H9 (cell line): ENCODE results near the gene CRYGD. TPM values are rescaled to one million over a fixed set of nuclear protein-coding genes. Genes with fewer than 3 reads are reported as not detected.

Experiments
- DNase-seq: peaks from one replicate; pipeline ENCODE4 v3.0.0-alpha.2; 2017
- H2AFZ ChIP-seq: one replicate; pipeline ENCODE4 v1.6.1; 2013; ENCODE audit warnings: mild to moderate bottlenecking, low read length, control low read depth, moderate library complexity
- H2AK5ac ChIP-seq: 2 replicates; pipeline ENCODE4 v1.6.1; 2013; ENCODE audit warnings: low read length, control low read depth, mixed read lengths; ENCODE audit not compliant: insufficient read length
- H2BK120ac ChIP-seq: one replicate; pipeline ENCODE4 v1.6.1; 2013; ENCODE audit warnings: low read depth, mild to moderate bottlenecking, low read length, control low read depth, inconsistent platforms; ENCODE audit not compliant: poor library complexity, severe bottlenecking
- H2BK12ac ChIP-seq: 2 replicates; pipeline ENCODE4 v1.6.1; 2013; ENCODE audit warnings: low read length, control low read depth, mixed read lengths, low read depth; ENCODE audit not compliant: insufficient read length
- H2BK15ac ChIP-seq: 2 replicates; pipeline ENCODE4 v1.6.1; 2013; ENCODE audit warnings: low read depth, low read length, control low read depth
- H2BK20ac ChIP-seq: one replicate; pipeline ENCODE4 v1.6.1; 2013; ENCODE audit warnings: low read depth, mild to moderate bottlenecking, low read length, control low read depth, inconsistent platforms; ENCODE audit not compliant: poor library complexity, severe bottlenecking
- H2BK5ac ChIP-seq: 2 replicates; pipeline ENCODE4 v1.6.1; 2013; ENCODE audit warnings: low read length, control low read depth, mixed read lengths; ENCODE audit not compliant: insufficient read length
- H3K14ac ChIP-seq: 2 replicates; pipeline ENCODE4 v1.6.1; 2013; ENCODE audit warnings: low read length, control low read depth; ENCODE audit not compliant: insufficient read depth
- H3K18ac ChIP-seq: 2 replicates; pipeline ENCODE4 v1.6.1; 2013; ENCODE audit warnings: low read depth, mild to moderate bottlenecking, mixed read lengths, low read length, control low read depth; ENCODE audit not compliant: insufficient read length
- H3K23ac ChIP-seq: 2 replicates; pipeline ENCODE4 v1.6.1; 2013; ENCODE audit warnings: low read length, control low read depth, mixed read lengths, low read depth; ENCODE audit not compliant: insufficient read length
- H3K23me2 ChIP-seq: 2 replicates; pipeline ENCODE4 v1.6.1; 2013; ENCODE audit warnings: low read depth, mild to moderate bottlenecking, mixed read lengths, low read length, control low read depth; ENCODE audit not compliant: insufficient read length, poor library complexity, severe bottlenecking
- H3K27ac ChIP-seq: 2 replicates; pipeline ENCODE4 v1.5.1; 2013; ENCODE audit warnings: low read length, control low read depth, mixed read lengths, low read depth; ENCODE audit not compliant: insufficient read length
- H3K27me3 ChIP-seq: 2 replicates; pipeline ENCODE4 v1.6.1; 2013; ENCODE audit warnings: low read length, control low read depth, inconsistent platforms; ENCODE audit not compliant: insufficient read depth
- H3K4ac ChIP-seq: 2 replicates; pipeline ENCODE4 v1.6.1; 2013; ENCODE audit warnings: low read depth, mild to moderate bottlenecking, control low read depth, inconsistent platforms, low read length, moderate library complexity
- H3K4me1 ChIP-seq: 2 replicates; pipeline ENCODE4 v1.6.1; 2013; ENCODE audit warnings: low read length, control low read depth, inconsistent platforms; ENCODE audit not compliant: insufficient read depth
- H3K4me2 ChIP-seq: 2 replicates; pipeline ENCODE4 v1.6.1; 2013; ENCODE audit warnings: low read length, control low read depth, mixed read lengths; ENCODE audit not compliant: insufficient read length, insufficient read depth
- H3K56ac ChIP-seq: 2 replicates; pipeline ENCODE4 v1.6.1; 2013; ENCODE audit warnings: low read depth, mild to moderate bottlenecking, mixed read lengths, low read length, control low read depth; ENCODE audit not compliant: insufficient read length
- H3K79me1 ChIP-seq: 2 replicates; pipeline ENCODE4 v1.6.1; 2013; ENCODE audit warnings: low read depth, mild to moderate bottlenecking, moderate library complexity, low read length, control low read depth, inconsistent platforms; ENCODE audit not compliant: insufficient read depth, poor library complexity, severe bottlenecking
- H3K79me2 ChIP-seq: 2 replicates; pipeline ENCODE4 v1.6.1; 2013; ENCODE audit warnings: low read length, control low read depth, inconsistent platforms; ENCODE audit not compliant: insufficient read depth
- H3K9ac ChIP-seq: 2 replicates; pipeline ENCODE4 v1.6.1; 2013; ENCODE audit warnings: low read length, control low read depth, mixed read lengths; ENCODE audit not compliant: insufficient read length; ENCODE audit errors: extremely low read depth
- H3K9me3 ChIP-seq: one replicate; pipeline ENCODE4 v1.6.1; 2013; ENCODE audit warnings: low read depth, low read length, inconsistent platforms; ENCODE audit not compliant: control insufficient read depth
- H3T11ph ChIP-seq: one replicate; pipeline ENCODE4 v1.6.1; 2013; ENCODE audit warnings: mild to moderate bottlenecking, low read length, control low read depth, inconsistent platforms
- H4K20me1 ChIP-seq: one replicate; pipeline ENCODE4 v1.6.1; 2013; ENCODE audit not compliant: control insufficient read depth, insufficient read length, insufficient read depth
- H4K5ac ChIP-seq: 2 replicates; pipeline ENCODE4 v1.6.1; 2013; ENCODE audit warnings: low read depth, mild to moderate bottlenecking, mixed read lengths, low read length, control low read depth; ENCODE audit not compliant: insufficient read length
- H4K8ac ChIP-seq: replicated peaks from 2 replicates; pipeline ENCODE4 v1.6.1; 2013; ENCODE audit warnings: low read length, control low read depth, mixed read lengths, low read depth; ENCODE audit not compliant: insufficient read length
- H4K91ac ChIP-seq: 2 replicates; pipeline ENCODE4 v1.6.1; 2013; ENCODE audit warnings: low read depth, mild to moderate bottlenecking, moderate library complexity, mixed read lengths, low read length, control low read depth; ENCODE audit not compliant: insufficient read length
- H3K27ac Mint-ChIP-seq, 3 experiments: 2 replicates in 2 of 3; 3 replicates in 1 of 3; pipeline ENCODE4 v1.8.0; 2020 to 2021; ENCODE audit warnings: mixed read lengths in 3 of 3, mild to moderate bottlenecking in 1 of 3, moderate library complexity in 1 of 3
- H3K27me3 Mint-ChIP-seq: 2 replicates; pipeline ENCODE4 v1.8.0; 2021; ENCODE audit warnings: low read depth, mild to moderate bottlenecking, moderate library complexity, mixed read lengths
- H3K36me3 Mint-ChIP-seq, 3 experiments: 2 replicates in 2 of 3; 3 replicates in 1 of 3; pipeline ENCODE4 v1.8.0; 2020 to 2021; ENCODE audit warnings: low read depth in 3 of 3, mixed read lengths in 3 of 3; ENCODE audit not compliant: insufficient read depth in 1 of 3
- H3K4me1 Mint-ChIP-seq, 2 experiments: 2 replicates each; pipeline ENCODE4 v1.8.0; 2020; ENCODE audit warnings: mixed read lengths in 2 of 2
- H3K4me3 Mint-ChIP-seq, 2 experiments: 2 replicates in 1 of 2; 3 replicates in 1 of 2; pipeline ENCODE4 v1.8.0; 2020 to 2021; ENCODE audit warnings: mild to moderate bottlenecking in 2 of 2, mixed read lengths in 2 of 2, moderate library complexity in 1 of 2
- H3K9me3 Mint-ChIP-seq, 2 experiments: 2 replicates in 1 of 2; 3 replicates in 1 of 2; pipeline ENCODE4 v1.8.0; 2020; ENCODE audit warnings: mild to moderate bottlenecking in 2 of 2, mixed read lengths in 2 of 2, moderate library complexity in 1 of 2
- CTCF ChIP-seq: fragments of 200-600 bp; sonication (generic); conservative IDR thresholded peaks from 3 replicates; pipeline ENCODE4 v1.8.0; 2021; ENCODE audit warnings: antibody characterized with exemption, mild to moderate bottlenecking
- total RNA-seq: library from RNA; stranded (reverse); gene quantifications from 2 replicates; pipeline ENCODE4 v1.2.1, GENCODE V29; 2021

CRYGD gene
- total RNA-seq, 1 experiment from 2014 or later: not detected

- Histone ChIP-seq H3K4me1 (no peaks in the 10 kb centered on the region; the same call in 1 of the 2 replicates), H3K9ac (no peak overlapping the region), H2BK120ac (no peak overlapping the region), H4K20me1 (no peaks in the 10 kb centered on the region), H2AK5ac (no peak overlapping the region), H4K5ac (no peak overlapping the region), H2BK12ac (no peak overlapping the region), H3K23ac (no peak overlapping the region), H3K4ac (no peak overlapping the region), H3K56ac (no peak overlapping the region), H3K14ac (no peak overlapping the region), H3K27me3 (no peaks in the 10 kb centered on the region), H2BK15ac (no peak overlapping the region), H3K18ac (no peak overlapping the region), H4K8ac (no peak overlapping the region), H2BK20ac (no peak overlapping the region), H3K79me1 (no peaks in the 10 kb centered on the region), H3K79me2 (no peaks in the 10 kb centered on the region), H2AFZ (no peak overlapping the region), H3K9me3 (no peaks in the 10 kb centered on the region), H3K23me2 (no peaks in the 10 kb centered on the region), H2BK5ac (no peak overlapping the region), H3K27ac (no peak overlapping the region), H3T11ph (no peak overlapping the region), H4K91ac (no peak overlapping the region), H3K4me2 (no peak overlapping the region)
- Mint-ChIP-seq H3K4me1 (no peaks in the 10 kb centered on the region), H3K27me3 (no peaks in the 10 kb centered on the region), H3K9me3 (peaks cover 0 to 5% of the 10 kb centered on the region in 2 experiments; a peak in 1 of 5 replicates), H3K4me3 (no peak overlapping the region), H3K27ac (no peak overlapping the region), H3K36me3 (no peaks in the 10 kb centered on the region; a peak in 2 of 7 replicates)
- DNase-seq: no peak
- no peak for TF ChIP-seq CTCF
Measured at GRCh38 chr2:208090420-208090819, 33.9 kb downstream of the CRYGD start.
